ENCODE measurements around the gene STK32A.
"Not testable (repeated sequence)": the region's sequence is repeated elsewhere in the genome, so short reads cannot be mapped to it uniquely, and the experiment has no call there.

STK32A gene

GRCh38 chr5:147234825-147235635, at the start of gene STK32A:
Gene STK32A, plus strand, starts transcription at chr5:147235026. Its CDS starts 4,609 bp downstream, at chr5:147239635.
- no peak for DNase-seq (ENCODE audit: low read depth)

- DNase-seq (ENCODE audit: low read depth) = no peak
These were observed 47.7 kb upstream of the STK32A start for GRCh38 chr5:147187099-147187540.

GRCh38 chr5:147188200-147189108, 46.4 kb upstream of the STK32A start:
- DNase-seq (ENCODE audit: low read depth) = no peak

- no peak for DNase-seq (ENCODE audit: low read depth)
These were observed 45.8 kb upstream of the STK32A start for GRCh38 chr5:147189109-147189424.

- DNase-seq (ENCODE audit: low read depth) = no peak
These were observed 44.5 kb upstream of the STK32A start for GRCh38 chr5:147190331-147190730.

- no peak for DNase-seq (ENCODE audit: low read depth)
These were observed 41.7 kb upstream of the STK32A start for GRCh38 chr5:147193123-147193522.

- DNase-seq (ENCODE audit: low read depth) = no peak
These were observed 34.8 kb upstream of the STK32A start for GRCh38 chr5:147200004-147200403.

- no peak for DNase-seq (ENCODE audit: low read depth)
These were observed 31.6 kb upstream of the STK32A start for GRCh38 chr5:147203213-147203612.

- no peak for DNase-seq (ENCODE audit: low read depth)
These were observed 30.2 kb upstream of the STK32A start for GRCh38 chr5:147204576-147204975.

GRCh38 chr5:147208134-147208533, 26.7 kb upstream of the STK32A start:
- no peak for DNase-seq (ENCODE audit: low read depth)

- no peak for DNase-seq (ENCODE audit: low read depth)
These were observed 18.2 kb upstream of the STK32A start for GRCh38 chr5:147216552-147217154.

GRCh38 chr5:147223343-147223742, 11.5 kb upstream of the STK32A start:
- no peak for DNase-seq (ENCODE audit: low read depth)

GRCh38 chr5:147223948-147224791, 10.7 kb upstream of the STK32A start:
- DNase-seq (ENCODE audit: low read depth) = no peak

- DNase-seq (ENCODE audit: low read depth) = no peak
These were observed 8.9 kb upstream of the STK32A start for GRCh38 chr5:147225938-147226337.

GRCh38 chr5:147226512-147226911, 8.3 kb upstream of the STK32A start:
- DNase-seq (ENCODE audit: low read depth) = no peak

- DNase-seq (ENCODE audit: low read depth) = no peak
These were observed 494 bp upstream of the STK32A start for GRCh38 chr5:147234239-147234824.

GRCh38 chr5:147240266-147240985, 5.6 kb downstream of the STK32A start:
- no peak for DNase-seq (ENCODE audit: low read depth)

GRCh38 chr5:147243238-147243637, 8.4 kb downstream of the STK32A start:
- DNase-seq (ENCODE audit: low read depth) = not testable (repeated sequence)

GRCh38 chr5:147245381-147246165, 10.7 kb downstream of the STK32A start:
- no peak for DNase-seq (ENCODE audit: low read depth)

GRCh38 chr5:147248561-147248960, 13.7 kb downstream of the STK32A start:
- no peak for DNase-seq (ENCODE audit: low read depth)

All from stimulated activated CD8-positive, alpha-beta memory T cell treated with anti-CD3 and anti-CD28 coated beads, Interleukin-7, amount 100 ng/mL, for 24 hours (primary cell).